Colonic mucosa (tissue), 4 donors: ENCODE measurements around the gene PKP1. TPM values are rescaled to one million over a fixed set of nuclear protein-coding genes. Genes with fewer than 3 reads are reported as not detected.
"Not testable (repeated sequence)": the region's sequence is repeated elsewhere in the genome, so short reads cannot be mapped to it uniquely, and the experiment has no call there.

ENCODE experiments used
- DNase-seq: peaks from one replicate; pipeline ENCODE4 v3.0.0-alpha.2; 2020
- H3K27ac ChIP-seq: fragments of 200-600 bp; one replicate; pipeline ENCODE4 v1.8.0; 2021
- H3K27me3 ChIP-seq: fragments of 200-600 bp; one replicate; pipeline ENCODE4 v1.8.0; 2021
- H3K36me3 ChIP-seq: fragments of 200-600 bp; one replicate; pipeline ENCODE4 v1.8.0; 2021
- H3K4me1 ChIP-seq: fragments of 200-600 bp; one replicate; pipeline ENCODE4 v1.8.0; 2021; ENCODE audit warnings: mild to moderate bottlenecking
- H3K4me3 ChIP-seq: fragments of 200-600 bp; one replicate; pipeline ENCODE4 v1.8.0; 2021
- H3K9ac ChIP-seq, 2 donors: one replicate each; pipeline ENCODE4 v1.7.0; 2013; ENCODE audit warnings: control low read depth in 2 of 2, low read depth in 2 of 2, low read length in 2 of 2
- H3K9me3 ChIP-seq: fragments of 200-600 bp; one replicate; pipeline ENCODE4 v1.8.0; 2021
- CTCF ChIP-seq: fragments of 200-600 bp; IDR thresholded peaks from one replicate; pipeline ENCODE4 v1.8.0; 2022; ENCODE audit warnings: antibody characterized with exemption, mild to moderate bottlenecking
- intact Hi-C: fragments of 100-400 bp; cut with DNase I; formaldehyde crosslinking; loops from one replicate; pipeline ENCODE4 v1.14.1; 2022
- total RNA-seq, 2 donors: library from RNA; stranded (reverse); fragmentation: NEBNext Ultra II Directional in 1 of 2; extraction: Animal tissue kit (Norgen Biotek cat#: 25700) in 1 of 2; gene quantifications; one replicate each; pipeline ENCODE4 v1.2.1, GENCODE V29; 2021
- donor health status: healthy.
- donor health status: DM: no; HTN: no; CAD: no.
- donor health status: DM: no; HTN: no; CAD: no.

Gene PKP1
- total RNA-seq, 2 donors from 2014 or later = 0.54 to 0.74 TPM

DNA sequence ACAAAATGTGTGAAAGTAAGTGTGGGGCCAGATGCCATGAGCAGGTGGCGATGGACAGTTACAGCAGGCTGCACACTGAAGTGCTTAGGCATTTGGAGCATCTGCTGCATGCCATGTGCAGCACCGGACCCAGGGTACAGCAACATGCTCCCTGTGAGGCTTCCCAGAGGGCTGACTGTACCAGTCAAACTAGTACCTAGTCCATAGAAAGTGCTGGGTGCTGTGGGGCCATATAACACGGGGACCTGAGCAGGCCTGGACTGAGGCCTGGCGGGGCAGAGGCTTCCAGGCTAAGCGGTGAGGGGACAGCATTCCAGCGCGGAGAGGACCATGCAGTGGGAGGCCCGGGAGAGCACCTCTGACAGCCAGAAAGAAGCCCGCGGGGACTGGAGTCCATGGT, 29.9 kb upstream of the PKP1 start:
- no peak for TF ChIP-seq CTCF
- no peak overlapping the region for H3K27ac ChIP-seq
- no peaks in the 10 kb centered on the region for H3K27me3 ChIP-seq
- no peaks in the 10 kb centered on the region for H3K4me1 ChIP-seq
- H3K9ac ChIP-seq = no peak overlapping the region
- H3K4me3 ChIP-seq = no peak overlapping the region
- H3K36me3 ChIP-seq = no peaks in the 10 kb centered on the region
- H3K9me3 ChIP-seq = no peaks in the 10 kb centered on the region
- intact Hi-C loops = no loop called here
- DNase-seq = no peak

DNA sequence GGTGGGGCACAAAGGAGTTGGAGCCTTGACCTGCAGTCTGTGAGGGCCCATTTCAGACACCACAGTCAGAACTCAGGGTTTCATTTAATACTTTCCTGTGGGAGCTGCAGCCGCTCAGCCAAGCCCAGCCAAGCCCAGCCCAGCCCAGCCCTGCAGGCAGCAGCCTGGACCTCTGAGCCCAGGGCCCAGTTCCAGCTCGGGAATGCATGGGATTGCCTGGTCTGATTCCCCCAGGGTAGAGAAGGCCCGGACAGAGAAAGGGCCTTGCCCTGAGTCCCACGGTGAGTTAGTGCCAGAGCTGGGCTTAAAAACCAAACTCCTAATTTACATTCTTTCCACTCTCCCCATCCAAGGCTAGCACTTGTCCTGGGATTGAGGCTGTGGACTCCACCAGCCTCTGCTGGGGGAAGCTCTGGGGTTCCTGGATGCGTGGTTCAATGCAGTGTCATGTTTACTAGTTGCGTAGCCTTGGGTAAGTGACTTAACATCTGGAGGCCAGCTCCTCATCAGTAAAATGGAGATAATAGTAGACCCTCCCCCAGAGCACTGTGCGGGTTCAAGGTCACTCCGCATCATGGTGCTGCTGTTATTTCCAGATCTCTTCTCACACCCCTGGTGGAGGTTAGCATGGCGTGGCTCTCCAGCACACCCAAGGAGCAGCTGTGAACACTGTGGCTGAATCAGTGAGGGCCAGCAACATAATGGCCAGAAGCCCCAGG, 29.2 kb upstream of the PKP1 start:
- no peak overlapping the region for H3K9ac ChIP-seq
- no peaks in the 10 kb centered on the region for H3K9me3 ChIP-seq
- intact Hi-C loops = loop anchor here (1.0 kb wide), 1 partner anchor 107 kb away; no protein-coding TSS in a partner anchor
- no peak for DNase-seq
- no peak for TF ChIP-seq CTCF
- no peaks in the 10 kb centered on the region for H3K4me1 ChIP-seq
- no peak overlapping the region for H3K4me3 ChIP-seq
- H3K27ac ChIP-seq = no peak overlapping the region
- no peaks in the 10 kb centered on the region for H3K36me3 ChIP-seq
- H3K27me3 ChIP-seq = no peaks in the 10 kb centered on the region

- no peaks in the 10 kb centered on the region for H3K9me3 ChIP-seq
- DNase-seq = peak; percentile 75
- H3K27me3 ChIP-seq = no peaks in the 10 kb centered on the region
- no peak overlapping the region for H3K27ac ChIP-seq
- no peak overlapping the region for H3K4me3 ChIP-seq
- no peaks in the 10 kb centered on the region for H3K36me3 ChIP-seq
- H3K9ac ChIP-seq = no peak overlapping the region
- no peaks in the 10 kb centered on the region for H3K4me1 ChIP-seq
- intact Hi-C loops = loop anchor here (1.0 kb wide), 1 partner anchor 106 kb away; no protein-coding TSS in a partner anchor
- TF ChIP-seq CTCF = peak; percentile 97
These were observed 28.5 kb upstream of the PKP1 start for GRCh38 chr1:201254625-201255478.

DNA sequence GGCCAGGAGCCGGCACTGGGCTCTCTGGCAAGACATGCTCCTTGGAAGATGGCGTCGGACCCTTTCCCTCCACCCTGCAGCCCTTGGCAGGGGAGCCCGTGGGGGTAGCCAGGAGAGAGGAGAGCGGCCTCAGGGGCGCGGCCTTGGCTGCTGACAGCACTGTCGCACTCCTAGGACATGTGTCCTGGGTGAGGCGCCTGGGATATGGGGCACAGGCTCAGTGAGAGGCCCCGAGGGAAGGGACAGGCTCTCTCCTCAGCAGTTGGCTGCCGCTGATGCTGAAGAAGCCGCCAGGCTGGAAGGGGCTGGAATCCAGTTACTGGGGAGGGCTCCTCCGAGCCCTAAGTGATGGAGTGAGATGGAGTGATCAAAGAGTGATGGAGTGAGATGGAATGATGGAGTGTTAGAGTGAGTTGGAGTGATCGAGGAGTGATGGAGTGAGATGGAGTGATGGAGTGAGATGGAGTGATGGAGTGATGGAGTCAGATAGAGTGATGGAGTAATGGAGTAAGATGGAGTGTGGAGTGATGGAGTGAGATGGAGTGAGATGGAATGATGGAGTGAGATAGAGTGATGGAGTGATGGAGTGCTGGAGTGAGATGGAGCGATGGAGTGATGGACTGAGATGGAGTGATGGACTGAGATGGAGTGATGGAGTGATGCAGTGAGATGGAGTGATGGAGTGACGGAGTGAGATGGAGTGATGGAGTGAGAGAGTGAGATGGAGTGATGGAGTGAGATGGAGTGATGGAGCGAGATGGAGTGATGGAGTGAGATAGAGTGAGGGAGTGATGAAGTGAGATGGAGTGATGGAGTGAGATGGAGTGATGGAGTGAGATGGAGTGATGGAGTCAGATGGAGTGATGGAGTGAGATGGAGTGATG, 27.6 kb upstream of the PKP1 start:
- Histone ChIP-seq H3K36me3 (no peaks in the 10 kb centered on the region), H3K4me3 (no peak overlapping the region), H3K4me1 (peaks cover 3% of the 10 kb centered on the region), H3K9me3 (no peaks in the 10 kb centered on the region), H3K27me3 (no peaks in the 10 kb centered on the region), H3K9ac (no peak overlapping the region), H3K27ac (no peak overlapping the region)
- no peak for DNase-seq
- intact Hi-C loops = no loop called here
- no peak for TF ChIP-seq CTCF

DNA sequence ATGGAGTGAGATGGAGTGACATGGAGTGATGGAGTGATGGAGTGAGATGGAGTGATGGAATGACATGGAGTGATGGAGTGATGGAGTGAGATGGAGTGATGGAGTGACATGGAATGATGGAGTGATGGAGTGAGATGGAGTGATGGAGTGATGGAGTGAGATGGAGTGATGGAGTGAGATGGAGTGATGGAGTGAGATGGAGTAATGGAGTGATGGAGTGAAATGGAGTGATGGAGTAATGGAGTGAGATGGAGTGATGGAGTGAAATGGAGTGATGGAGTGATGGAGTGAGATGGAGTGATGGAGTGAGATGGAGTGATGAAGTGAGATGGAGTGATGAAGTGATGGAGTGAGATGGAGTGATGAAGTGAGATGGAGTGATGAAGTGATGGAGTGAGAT, 25.2 kb upstream of the PKP1 start:
- intact Hi-C loops, H3K4me3 ChIP-seq, H3K27ac ChIP-seq, H3K36me3 ChIP-seq, DNase-seq, H3K9ac ChIP-seq, H3K27me3 ChIP-seq, H3K4me1 ChIP-seq, H3K9me3 ChIP-seq: not testable (repeated sequence)
